Dermis lymphatic vessel endothelial cell (primary cell): Measurements from ENCODE around the gene TEX29. TPM values are rescaled to one million over a fixed set of nuclear protein-coding genes. Genes with fewer than 3 reads are reported as not detected.

ENCODE experiments used
- total RNA-seq: library from RNA; depleted of rRNA; stranded (reverse); fragments of >200 nt; gene quantifications from 2 replicates; pipeline ENCODE4 v1.2.1, GENCODE V29; 2014

Gene TEX29
- total RNA-seq = not detected in 2 replicates

GRCh38 chr13:111319998-111320911 is at the start of gene TEX29:
TSS of gene TEX29 (plus strand) at chr13:111320642. CDS start at chr13:111320891, 249 bp downstream.

Other genes with a start within 250 kb of the TEX29 start
- gene ARHGEF7, start 205.3 kb upstream of the TEX29 start, total RNA-seq = 325 and 355 TPM in 2 replicates